T47D (cell line): ENCODE data around the gene PCDHB5.
A peak's percentile ranks its signal among the peaks of the same experiment; 100 is the strongest.
"Not testable (repeated sequence)": the region's sequence is repeated elsewhere in the genome, so short reads cannot be mapped to it uniquely, and the experiment has no call there.

ENCODE experiments used
- DNase-seq, 2 experiments: peaks; one replicate each; pipeline versions ENCODE4 v3.0.0 to v3.0.0-alpha.2; 2011 to 2012; ENCODE audit warnings: low read depth in 1 of 2, low spot score in 1 of 2
- JUND ChIP-seq: IDR thresholded peaks from 2 replicates; pipeline ENCODE4 v1.6.1; 2012; ENCODE audit warnings: low read depth
- in situ Hi-C: cut with HindIII; loops from 2 replicates; pipeline ENCODE4 v1.10.0; 2016; ENCODE audit warnings: low sequenced_read_pairs, low pct_unique_long_range_greater_than_20kb

Gene PCDHB5

DNA sequence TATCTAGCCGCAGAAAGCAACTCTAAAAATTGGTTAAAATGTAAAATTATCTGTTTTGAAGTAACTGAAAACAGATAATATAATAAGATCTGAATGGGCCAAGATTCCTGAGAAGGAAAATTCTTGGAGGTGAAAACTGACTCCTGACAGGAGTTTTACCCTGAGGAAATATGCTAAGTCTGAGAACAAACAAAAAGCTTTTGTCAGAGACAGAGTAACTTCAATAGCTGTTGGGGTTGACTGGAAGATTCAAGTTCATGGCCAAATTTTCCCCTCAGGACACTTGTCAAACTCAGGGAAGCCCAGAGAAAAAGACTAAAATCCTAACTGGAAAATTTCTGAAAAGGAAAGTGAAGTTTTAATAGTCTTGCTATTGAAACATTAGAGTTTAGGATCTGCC is 7.7 kb upstream of the PCDHB5 start:
- TF ChIP-seq JUND, result no peak
- peak in 1 of 2 experiments; percentile 49 for DNase-seq
- in situ Hi-C loops, result no loop called here

DNA sequence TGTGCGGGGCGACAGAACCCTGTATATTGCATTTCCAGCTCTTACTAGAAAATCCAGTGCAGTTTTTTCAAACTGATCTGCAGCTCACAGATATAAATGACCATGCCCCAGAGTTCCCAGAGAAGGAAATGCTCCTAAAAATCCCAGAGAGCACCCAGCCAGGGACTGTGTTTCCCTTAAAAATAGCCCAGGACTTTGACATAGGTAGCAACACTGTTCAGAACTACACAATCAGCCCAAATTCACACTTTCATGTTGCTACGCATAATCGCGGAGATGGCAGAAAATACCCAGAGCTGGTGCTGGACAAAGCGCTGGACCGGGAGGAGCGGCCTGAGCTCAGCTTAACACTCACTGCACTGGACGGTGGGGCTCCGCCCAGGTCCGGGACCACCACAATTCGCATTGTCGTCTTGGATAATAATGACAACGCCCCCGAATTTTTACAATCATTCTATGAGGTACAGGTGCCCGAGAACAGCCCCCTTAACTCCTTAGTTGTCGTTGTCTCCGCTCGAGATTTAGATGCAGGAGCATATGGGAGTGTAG is 786 bp downstream of the PCDHB5 start:
- in situ Hi-C loops, result no loop called here
- DNase-seq, result no peak
- no peak for TF ChIP-seq JUND

DNA sequence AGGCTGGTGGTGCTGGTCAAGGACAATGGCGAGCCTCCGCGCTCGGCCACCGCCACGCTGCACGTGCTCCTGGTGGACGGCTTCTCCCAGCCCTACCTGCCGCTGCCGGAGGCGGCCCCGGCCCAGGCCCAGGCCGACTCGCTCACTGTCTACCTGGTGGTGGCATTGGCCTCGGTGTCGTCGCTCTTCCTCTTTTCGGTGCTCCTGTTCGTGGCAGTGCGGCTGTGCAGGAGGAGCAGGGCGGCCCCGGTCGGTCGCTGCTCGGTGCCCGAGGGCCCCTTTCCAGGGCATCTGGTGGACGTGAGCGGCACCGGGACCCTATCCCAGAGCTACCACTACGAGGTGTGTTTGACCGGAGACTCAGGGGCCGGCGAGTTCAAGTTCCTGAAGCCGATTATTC is 2.3 kb downstream of the PCDHB5 start:
- in situ Hi-C loops, DNase-seq: not testable (repeated sequence)

DNA sequence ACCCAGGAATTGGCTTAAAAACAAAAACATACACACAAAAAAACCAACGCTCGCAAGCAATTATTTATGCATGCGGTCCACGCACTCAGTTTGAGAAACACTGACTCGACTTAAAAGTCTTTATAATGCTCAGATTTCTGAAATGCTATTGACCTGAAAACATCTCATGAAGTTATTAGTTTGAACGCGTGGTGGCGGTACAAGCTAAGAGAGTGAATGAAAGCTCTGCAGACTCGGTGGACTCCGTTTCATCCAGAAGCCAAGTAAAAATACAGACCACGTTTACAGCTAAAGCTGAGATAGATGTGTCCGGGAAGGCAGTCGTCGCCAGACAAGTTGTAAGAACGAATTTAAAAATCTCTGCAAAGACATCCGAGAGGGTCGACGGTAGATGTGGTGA is 14.8 kb downstream of the PCDHB5 start, which contains the start of gene PCDHB6:
Gene PCDHB6 (plus strand): TSS at position 246 of the 400 bp plus-strand sequence. CDS start 201 bp downstream, outside the sequence.
- peak; percentile 86 to 87 for DNase-seq
- TF ChIP-seq JUND, result no peak

GRCh38 chr5:141150224-141150992 is 15.4 kb downstream of the PCDHB5 start:
- in situ Hi-C loops, result no loop called here
- DNase-seq, result peak; percentile 42 to 49
- no peak for TF ChIP-seq JUND

More for the DNA sequence above, 14.8 kb downstream of the PCDHB5 start, which contains the start of gene PCDHB6:
- in situ Hi-C loops, result no loop called here

- no peak for DNase-seq
- in situ Hi-C loops, result no loop called here
- no peak for TF ChIP-seq JUND
These were observed 16.0 kb downstream of the PCDHB5 start for GRCh38 chr5:141150993-141151325.

- in situ Hi-C loops, DNase-seq: not testable (repeated sequence)
These were observed 16.6 kb downstream of the PCDHB5 start for GRCh38 chr5:141151632-141152031.

DNA sequence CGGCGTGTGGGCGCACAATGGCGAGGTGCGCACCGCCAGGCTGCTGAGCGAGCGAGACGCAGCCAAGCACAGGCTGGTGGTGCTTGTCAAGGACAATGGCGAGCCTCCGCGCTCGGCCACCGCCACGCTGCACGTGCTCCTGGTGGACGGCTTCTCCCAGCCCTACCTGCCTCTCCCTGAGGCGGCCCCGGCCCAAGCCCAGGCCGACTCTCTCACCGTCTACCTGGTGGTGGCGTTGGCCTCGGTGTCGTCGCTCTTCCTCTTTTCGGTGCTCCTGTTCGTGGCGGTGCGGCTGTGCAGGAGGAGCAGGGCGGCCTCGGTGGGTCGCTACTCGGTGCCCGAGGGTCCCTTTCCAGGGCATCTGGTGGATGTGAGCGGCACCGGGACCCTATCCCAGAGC is 17.1 kb downstream of the PCDHB5 start:
- DNase-seq, in situ Hi-C loops: not testable (repeated sequence)

- in situ Hi-C loops, result no loop called here
- peak; percentile 88 to 92 for DNase-seq
- no peak for TF ChIP-seq JUND
These were observed 20.8 kb downstream of the PCDHB5 start for GRCh38 chr5:141155540-141156374.

DNA sequence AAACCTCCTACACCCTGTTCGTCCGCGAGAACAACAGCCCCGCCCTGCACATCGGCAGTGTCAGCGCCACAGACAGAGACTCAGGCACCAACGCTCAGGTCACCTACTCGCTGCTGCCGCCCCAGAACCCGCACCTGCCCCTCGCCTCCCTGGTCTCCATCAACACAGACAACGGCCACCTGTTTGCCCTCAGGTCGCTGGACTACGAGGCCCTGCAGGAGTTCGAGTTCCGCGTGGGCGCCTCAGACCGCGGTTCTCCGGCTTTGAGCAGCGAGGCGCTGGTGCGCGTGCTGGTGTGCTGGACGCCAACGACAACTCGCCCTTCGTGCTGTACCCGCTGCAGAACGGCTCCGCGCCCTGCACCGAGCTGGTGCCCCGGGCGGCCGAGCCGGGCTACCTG is 22.4 kb downstream of the PCDHB5 start:
- in situ Hi-C loops, DNase-seq: not testable (repeated sequence)

GRCh38 chr5:141157901-141158300 is 22.9 kb downstream of the PCDHB5 start:
- DNase-seq, in situ Hi-C loops: not testable (repeated sequence)

DNA sequence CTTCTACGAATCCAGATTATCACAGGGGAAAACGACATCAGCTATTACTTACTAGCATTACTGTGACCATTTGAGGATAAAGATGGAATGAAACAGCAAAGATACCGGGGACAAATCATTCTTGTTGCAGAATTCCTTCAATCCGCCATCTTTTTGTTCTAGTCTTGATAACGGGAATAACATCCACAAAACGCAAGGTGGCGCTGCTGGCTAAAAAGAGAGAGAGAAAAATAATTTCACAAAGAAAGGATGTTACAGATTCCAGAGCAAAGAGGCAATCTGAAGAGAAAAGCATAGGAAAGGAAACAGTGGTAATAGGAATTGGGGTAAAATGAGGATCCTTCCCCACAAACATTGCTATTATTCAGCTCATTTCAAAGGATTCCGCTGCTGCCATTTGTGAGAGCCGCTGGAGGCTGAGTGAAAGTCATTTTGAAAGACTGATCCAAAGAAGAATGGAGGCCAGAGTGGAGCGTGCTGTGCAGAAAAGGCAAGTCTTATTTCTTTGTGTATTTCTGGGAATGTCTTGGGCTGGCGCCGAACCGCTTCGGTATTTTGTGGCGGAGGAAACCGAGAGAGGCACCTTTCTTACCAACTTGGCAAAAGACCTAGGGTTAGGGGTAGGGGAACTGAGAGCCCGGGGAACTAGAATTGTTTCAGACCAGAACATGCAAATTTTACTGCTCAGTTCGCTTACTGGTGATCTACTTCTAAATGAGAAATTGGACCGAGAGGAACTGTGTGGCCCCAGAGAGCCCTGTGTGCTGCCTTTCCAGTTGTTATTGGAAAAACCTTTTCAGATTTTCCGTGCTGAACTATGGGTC is 37.6 kb downstream of the PCDHB5 start, which contains the start of gene PCDHB7:
Gene PCDHB7 (plus strand): TSS at position 264 of the 824 bp plus-strand sequence. CDS start 192 bp downstream, at position 456.
- DNase-seq, result peak; percentile 75 to 85
- in situ Hi-C loops, result no loop called here
- no peak for TF ChIP-seq JUND

DNA sequence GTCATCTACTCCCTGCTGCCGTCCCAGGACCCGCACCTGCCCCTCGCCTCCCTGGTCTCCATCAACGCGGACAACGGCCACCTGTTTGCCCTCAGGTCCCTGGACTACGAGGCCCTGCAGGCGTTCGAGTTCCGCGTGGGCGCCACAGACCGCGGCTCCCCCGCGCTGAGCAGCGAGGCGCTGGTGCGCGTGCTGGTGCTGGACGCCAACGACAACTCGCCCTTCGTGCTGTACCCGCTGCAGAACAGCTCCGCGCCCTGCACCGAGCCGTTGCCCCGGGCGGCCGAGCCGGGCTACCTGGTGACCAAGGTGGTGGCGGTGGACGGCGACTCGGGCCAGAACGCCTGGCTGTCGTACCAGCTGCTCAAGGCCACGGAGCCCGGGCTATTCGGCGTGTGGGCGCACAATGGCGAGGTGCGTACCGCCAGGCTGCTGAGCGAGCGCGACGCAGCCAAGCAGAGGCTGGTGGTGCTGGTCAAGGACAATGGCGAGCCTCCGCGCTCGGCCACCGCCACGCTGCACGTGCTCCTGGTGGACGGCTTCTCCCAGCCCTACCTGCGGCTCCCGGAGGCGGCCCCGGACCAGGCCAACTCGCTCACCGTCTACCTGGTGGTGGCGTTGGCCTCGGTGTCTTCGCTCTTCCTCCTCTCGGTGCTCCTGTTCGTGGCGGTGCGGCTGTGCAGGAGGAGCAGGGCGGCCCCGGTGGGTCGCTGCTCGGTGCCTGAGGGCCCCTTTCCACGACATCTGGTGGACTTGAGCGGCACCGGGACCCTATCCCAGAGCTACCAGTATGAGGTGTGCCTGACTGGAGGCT is 39.5 kb downstream of the PCDHB5 start:
- in situ Hi-C loops, DNase-seq: not testable (repeated sequence)
